Peyer's patch (tissue), 4 donors: ENCODE data around the gene GPD1L.

Experiments used
- POLR2A ChIP-seq, 2 donors: fragments of 450-650 bp; IDR thresholded peaks; one replicate each; pipeline ENCODE4 v1.5.1; 2017; ENCODE audit warnings: antibody characterized with exemption in 2 of 2, mild to moderate bottlenecking in 2 of 2, moderate library complexity in 2 of 2
- TF ChIP-seq, protein P1 (sequence below), 6 experiments: fragments of 450-650 bp in 4 of 6; fragments of 200-600 bp in 2 of 6; sonication (generic) in 1 of 6; IDR thresholded peaks; one replicate each; pipeline ENCODE4 v1.5.1; 2017 to 2019; ENCODE audit warnings: antibody characterized with exemption in 6 of 6, mild to moderate bottlenecking in 3 of 6, moderate library complexity in 1 of 6

DNA sequence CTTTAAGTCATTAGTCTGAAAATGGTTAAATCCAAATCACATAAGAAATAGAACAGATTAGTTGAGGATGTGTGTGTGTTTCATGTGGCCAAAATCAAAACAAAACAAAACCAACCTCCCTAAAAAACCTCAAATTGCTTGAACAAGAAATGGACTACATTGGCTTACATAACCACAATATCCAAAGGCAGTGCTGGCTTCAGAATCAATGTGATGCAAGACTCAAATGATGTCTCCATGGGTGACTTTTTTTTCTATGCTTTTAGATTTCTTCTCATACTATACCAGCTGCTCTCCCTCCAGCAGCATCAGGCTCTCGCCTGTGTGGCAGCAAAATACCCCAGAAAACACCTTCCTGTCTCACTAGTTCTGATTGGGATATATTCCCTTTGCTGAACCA lies 96.1 kb downstream of the GPD1L start:
- TF ChIP-seq, protein P1, sequence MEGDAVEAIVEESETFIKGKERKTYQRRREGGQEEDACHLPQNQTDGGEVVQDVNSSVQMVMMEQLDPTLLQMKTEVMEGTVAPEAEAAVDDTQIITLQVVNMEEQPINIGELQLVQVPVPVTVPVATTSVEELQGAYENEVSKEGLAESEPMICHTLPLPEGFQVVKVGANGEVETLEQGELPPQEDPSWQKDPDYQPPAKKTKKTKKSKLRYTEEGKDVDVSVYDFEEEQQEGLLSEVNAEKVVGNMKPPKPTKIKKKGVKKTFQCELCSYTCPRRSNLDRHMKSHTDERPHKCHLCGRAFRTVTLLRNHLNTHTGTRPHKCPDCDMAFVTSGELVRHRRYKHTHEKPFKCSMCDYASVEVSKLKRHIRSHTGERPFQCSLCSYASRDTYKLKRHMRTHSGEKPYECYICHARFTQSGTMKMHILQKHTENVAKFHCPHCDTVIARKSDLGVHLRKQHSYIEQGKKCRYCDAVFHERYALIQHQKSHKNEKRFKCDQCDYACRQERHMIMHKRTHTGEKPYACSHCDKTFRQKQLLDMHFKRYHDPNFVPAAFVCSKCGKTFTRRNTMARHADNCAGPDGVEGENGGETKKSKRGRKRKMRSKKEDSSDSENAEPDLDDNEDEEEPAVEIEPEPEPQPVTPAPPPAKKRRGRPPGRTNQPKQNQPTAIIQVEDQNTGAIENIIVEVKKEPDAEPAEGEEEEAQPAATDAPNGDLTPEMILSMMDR (IDR thresholded peaks at IDR 0.05), result no peak
- TF ChIP-seq POLR2A (IDR thresholded peaks at IDR 0.05), result no peak
